Nephron progenitor cell (in vitro differentiated cells): ENCODE data around the gene CAMK2G.

Source experiments
- DNase-seq: peaks from one replicate; pipeline ENCODE4 v3.0.0; 2021
- H3K27ac Mint-ChIP-seq: 2 replicates; pipeline ENCODE4 v1.8.0; 2021; ENCODE audit warnings: mild to moderate bottlenecking, moderate library complexity, mixed read lengths
- H3K27me3 Mint-ChIP-seq: 2 replicates; pipeline ENCODE4 v1.8.0; 2021; ENCODE audit warnings: mild to moderate bottlenecking, low read depth, mixed read lengths; ENCODE audit not compliant: poor library complexity
- H3K36me3 Mint-ChIP-seq: 2 replicates; pipeline ENCODE4 v1.8.0; 2021; ENCODE audit warnings: low read depth, mixed read lengths
- H3K4me1 Mint-ChIP-seq: 2 replicates; pipeline ENCODE4 v1.8.0; 2021; ENCODE audit warnings: mixed read lengths
- H3K4me3 Mint-ChIP-seq: 2 replicates; pipeline ENCODE4 v1.8.0; 2021; ENCODE audit warnings: mild to moderate bottlenecking, moderate library complexity, mixed read lengths
- H3K9me3 Mint-ChIP-seq: 2 replicates; pipeline ENCODE4 v1.8.0; 2021; ENCODE audit warnings: mild to moderate bottlenecking, moderate library complexity, mixed read lengths
- TF ChIP-seq, protein P1 (sequence below): fragments of 200-600 bp; sonication (generic); IDR thresholded peaks from 2 replicates; pipeline ENCODE4 v1.5.0; 2021; ENCODE audit warnings: antibody characterized with exemption

The CAMK2G gene

DNA sequence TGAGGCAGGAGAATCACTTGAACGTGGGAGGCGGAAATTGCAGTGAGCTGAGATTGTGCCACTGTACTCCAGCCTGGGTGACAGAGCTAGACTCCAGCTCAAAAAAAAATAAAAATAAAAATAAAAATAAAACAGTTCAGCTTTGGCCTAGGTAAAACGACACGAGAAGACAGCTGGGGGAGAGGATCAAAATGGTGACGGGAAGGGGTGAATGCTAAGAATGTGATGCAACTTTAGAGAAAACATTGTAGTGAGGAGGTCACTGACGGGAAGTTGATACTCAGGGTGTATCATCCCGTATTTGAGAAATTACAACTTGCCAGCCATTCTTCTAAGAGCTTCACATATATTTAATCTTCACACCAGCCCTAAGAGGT is 64.0 kb downstream of the CAMK2G start:
- Mint-ChIP-seq H3K4me3 (peak overlapping the region; percentile 86), H3K4me1 (peaks cover 27% of the 10 kb centered on the region), H3K27ac (no peak overlapping the region), H3K9me3 (no peaks in the 10 kb centered on the region), H3K27me3 (no peaks in the 10 kb centered on the region), H3K36me3 (peaks cover 37% of the 10 kb centered on the region)
- TF ChIP-seq, protein P1, sequence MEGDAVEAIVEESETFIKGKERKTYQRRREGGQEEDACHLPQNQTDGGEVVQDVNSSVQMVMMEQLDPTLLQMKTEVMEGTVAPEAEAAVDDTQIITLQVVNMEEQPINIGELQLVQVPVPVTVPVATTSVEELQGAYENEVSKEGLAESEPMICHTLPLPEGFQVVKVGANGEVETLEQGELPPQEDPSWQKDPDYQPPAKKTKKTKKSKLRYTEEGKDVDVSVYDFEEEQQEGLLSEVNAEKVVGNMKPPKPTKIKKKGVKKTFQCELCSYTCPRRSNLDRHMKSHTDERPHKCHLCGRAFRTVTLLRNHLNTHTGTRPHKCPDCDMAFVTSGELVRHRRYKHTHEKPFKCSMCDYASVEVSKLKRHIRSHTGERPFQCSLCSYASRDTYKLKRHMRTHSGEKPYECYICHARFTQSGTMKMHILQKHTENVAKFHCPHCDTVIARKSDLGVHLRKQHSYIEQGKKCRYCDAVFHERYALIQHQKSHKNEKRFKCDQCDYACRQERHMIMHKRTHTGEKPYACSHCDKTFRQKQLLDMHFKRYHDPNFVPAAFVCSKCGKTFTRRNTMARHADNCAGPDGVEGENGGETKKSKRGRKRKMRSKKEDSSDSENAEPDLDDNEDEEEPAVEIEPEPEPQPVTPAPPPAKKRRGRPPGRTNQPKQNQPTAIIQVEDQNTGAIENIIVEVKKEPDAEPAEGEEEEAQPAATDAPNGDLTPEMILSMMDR, result no peak
- no peak for DNase-seq

DNA sequence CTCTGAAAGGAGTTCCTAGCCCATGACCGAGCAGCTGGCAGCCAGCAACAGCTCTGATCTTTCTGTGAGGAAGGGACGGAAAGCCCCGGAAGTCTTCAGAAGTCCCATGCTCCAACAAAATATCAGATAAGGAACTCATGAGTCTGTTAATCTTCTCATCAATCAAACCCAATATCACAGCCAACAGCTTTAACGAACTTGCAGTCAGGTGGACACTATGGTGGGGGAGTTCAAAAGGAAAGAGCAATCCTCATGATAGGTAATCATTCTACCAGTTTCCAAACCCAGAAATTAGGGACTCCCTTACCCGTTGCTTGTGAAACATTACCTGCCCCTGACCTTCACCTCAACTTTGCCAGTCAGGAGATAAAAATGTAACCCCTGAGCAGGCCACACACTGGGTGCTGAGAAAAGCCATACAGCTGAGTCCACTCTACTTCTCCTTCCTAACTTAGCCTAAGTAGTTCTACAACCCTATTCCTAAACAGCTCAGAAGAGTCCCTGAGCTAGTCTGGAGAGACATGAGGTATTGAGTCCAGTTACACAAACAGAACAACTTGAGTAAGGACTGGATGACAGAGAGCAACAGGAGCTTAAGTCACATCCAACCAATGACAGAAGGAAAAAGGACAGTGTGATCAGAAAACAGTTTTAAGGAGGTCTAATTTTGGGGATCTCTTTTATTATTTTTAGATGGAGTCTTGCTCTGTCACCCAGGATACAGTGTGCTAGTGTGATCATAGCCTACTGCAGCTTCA is 65.1 kb downstream of the CAMK2G start:
- Mint-ChIP-seq H3K9me3 (no peaks in the 10 kb centered on the region), H3K4me1 (peaks cover 27% of the 10 kb centered on the region), H3K4me3 (peak overlapping the region; percentile 86), H3K27me3 (no peaks in the 10 kb centered on the region), H3K36me3 (peaks cover 39% of the 10 kb centered on the region), H3K27ac (no peak overlapping the region)
- TF ChIP-seq, protein P1, result no peak
- no peak for DNase-seq

DNA sequence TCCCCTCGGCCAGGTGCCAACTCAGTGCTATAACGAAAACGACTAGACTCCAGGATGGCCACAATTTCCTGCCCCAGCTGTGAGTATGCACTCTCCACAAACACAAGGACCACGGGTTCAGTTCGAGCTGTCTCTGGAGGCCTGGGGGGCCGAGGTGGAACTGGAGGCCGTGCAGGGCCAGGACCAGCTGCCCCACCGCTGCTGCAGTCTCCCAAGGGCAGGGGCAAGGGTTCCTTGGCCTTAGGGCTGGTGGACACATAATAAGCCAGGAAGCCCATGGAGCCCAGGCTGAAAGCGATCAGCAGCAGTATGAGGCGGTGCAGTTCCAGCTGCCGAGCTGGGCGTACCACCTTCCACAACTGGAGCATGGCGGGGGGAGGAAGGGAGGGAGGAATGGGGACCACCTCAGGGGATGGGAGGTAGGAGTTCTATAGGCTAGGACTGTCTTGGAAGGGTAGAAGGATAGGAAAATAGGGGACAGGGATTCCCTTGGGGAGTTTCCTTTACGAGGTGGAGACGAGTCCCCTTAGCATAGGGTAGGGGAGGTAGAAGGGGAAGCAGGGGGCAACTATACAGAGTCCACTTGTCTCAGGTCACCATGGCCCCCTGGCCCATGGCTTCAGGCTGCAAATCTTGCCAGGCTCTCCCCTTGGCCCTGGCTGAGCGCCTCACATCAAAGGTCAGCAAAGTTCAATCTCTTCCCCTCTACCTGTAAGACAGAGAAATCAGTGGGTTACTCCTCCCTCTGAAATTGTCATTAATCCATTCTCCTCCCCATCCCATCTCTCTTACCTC is 66.1 kb downstream of the CAMK2G start:
- Mint-ChIP-seq H3K27me3 (no peaks in the 10 kb centered on the region), H3K4me1 (peaks cover 27% of the 10 kb centered on the region)

DNA sequence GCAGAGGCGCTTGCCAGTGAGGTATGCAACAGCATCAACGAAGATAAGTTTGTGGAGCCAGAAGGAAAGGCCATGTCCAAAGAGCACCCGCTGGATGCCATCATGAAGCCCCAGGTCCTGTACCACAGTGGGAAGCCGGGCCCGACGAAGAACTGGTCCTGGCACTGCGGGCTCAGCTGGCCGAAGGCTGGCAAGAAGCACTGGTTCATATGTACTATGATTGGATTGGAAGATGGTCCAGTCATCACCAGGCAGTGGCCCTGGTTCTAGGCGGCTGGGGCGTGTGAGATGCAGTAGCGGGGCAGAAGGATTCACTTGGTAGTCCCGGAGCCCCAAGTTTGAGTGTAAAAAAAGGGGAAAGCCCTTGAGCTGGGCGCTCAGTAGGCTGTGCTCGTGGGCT is 66.9 kb downstream of the CAMK2G start:
- no peaks in the 10 kb centered on the region for H3K9me3 Mint-ChIP-seq
- H3K36me3 Mint-ChIP-seq, result peaks cover 56% of the 10 kb centered on the region
- H3K4me1 Mint-ChIP-seq, result peaks cover 20% of the 10 kb centered on the region
- no peak overlapping the region for H3K27ac Mint-ChIP-seq
- no peak for DNase-seq
- H3K4me3 Mint-ChIP-seq, result no peak overlapping the region
- TF ChIP-seq, protein P1, result no peak
- H3K27me3 Mint-ChIP-seq, result no peaks in the 10 kb centered on the region

More for the DNA sequence above, 66.1 kb downstream of the CAMK2G start:
- H3K27ac Mint-ChIP-seq, result no peak overlapping the region
- peaks cover 49% of the 10 kb centered on the region for H3K36me3 Mint-ChIP-seq
- TF ChIP-seq, protein P1, result no peak
- H3K9me3 Mint-ChIP-seq, result no peaks in the 10 kb centered on the region
- no peak for DNase-seq
- no peak overlapping the region for H3K4me3 Mint-ChIP-seq

DNA sequence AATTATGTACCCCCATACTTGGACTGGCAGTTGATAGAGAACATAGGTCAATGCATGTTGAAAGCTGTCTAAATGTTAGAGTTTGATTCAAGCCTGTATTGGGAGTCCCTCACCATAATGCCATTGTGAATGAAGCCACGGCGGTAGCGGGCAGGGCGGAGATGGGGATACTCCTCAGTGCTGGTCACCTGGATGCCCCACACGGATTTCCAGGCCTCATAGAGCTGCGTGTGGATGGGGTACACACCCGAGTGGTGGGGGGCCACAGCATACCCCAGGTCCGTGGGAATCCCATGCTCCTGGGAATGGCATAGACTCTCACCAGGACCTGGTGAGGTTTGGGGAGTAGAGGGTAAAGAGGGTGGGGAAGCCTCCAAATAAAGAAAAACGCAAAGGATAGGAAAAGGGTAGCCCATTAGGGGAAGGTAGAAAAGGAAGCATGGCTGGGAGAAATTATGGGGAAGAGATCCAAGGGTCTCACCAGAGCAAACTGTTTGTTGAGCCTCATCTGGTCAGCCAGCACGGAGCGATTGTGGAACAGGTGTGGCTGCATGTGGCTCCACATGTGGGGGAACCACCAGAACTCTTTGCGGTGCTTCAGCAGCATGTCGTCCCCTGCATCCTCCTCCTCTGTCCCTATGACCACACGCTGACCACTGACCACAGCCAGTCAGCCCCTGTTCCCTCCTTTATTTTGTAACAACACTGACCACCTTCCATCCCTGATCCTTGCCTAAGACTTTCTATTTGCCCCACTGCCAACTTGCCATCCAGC is 68.0 kb downstream of the CAMK2G start:
- Mint-ChIP-seq H3K4me1 (peaks cover 18% of the 10 kb centered on the region), H3K36me3 (peaks cover 56% of the 10 kb centered on the region), H3K9me3 (no peaks in the 10 kb centered on the region), H3K4me3 (peak overlapping the region; percentile 19), H3K27ac (peak overlapping the region; percentile 16), H3K27me3 (no peaks in the 10 kb centered on the region)
- TF ChIP-seq, protein P1, result no peak
- DNase-seq, result no peak
